Breast epithelium (tissue), 3 donors: ENCODE data around the gene PARP11.

Experiments
- CTCF ChIP-seq, 3 donors: fragments of 450-650 bp; IDR thresholded peaks; one replicate each; pipeline ENCODE4 v1.5.1; 2016 to 2017; ENCODE audit warnings: antibody characterized with exemption in 3 of 3, mild to moderate bottlenecking in 3 of 3, moderate library complexity in 3 of 3
- POLR2A ChIP-seq: fragments of 450-650 bp; IDR thresholded peaks from one replicate; pipeline ENCODE4 v1.6.1; 2016; ENCODE audit warnings: antibody characterized with exemption, mild to moderate bottlenecking, moderate library complexity
- POLR2AphosphoS5 ChIP-seq, 3 donors: sonication (generic); formaldehyde crosslinking; IDR thresholded peaks; one replicate each; pipeline ENCODE4 v1.6.1; 2017; ENCODE audit warnings: antibody characterized with exemption in 3 of 3

GRCh38 chr12:3835914-3836313 lies 37.3 kb downstream of the PARP11 start:
- no peak for TF ChIP-seq POLR2AphosphoS5 (IDR thresholded peaks at IDR 0.05)
- no peak for TF ChIP-seq CTCF (IDR thresholded peaks at IDR 0.05)
- TF ChIP-seq POLR2A, result no peak
